Cortex of kidney (tissue), 1 donor: Measurements from ENCODE around the gene ECEL1.

Source experiments
- DNase-seq: peaks from one replicate; lab custom pipeline; 2025; lab: John Stamatoyannopoulos, UW

ECEL1 gene

DNA sequence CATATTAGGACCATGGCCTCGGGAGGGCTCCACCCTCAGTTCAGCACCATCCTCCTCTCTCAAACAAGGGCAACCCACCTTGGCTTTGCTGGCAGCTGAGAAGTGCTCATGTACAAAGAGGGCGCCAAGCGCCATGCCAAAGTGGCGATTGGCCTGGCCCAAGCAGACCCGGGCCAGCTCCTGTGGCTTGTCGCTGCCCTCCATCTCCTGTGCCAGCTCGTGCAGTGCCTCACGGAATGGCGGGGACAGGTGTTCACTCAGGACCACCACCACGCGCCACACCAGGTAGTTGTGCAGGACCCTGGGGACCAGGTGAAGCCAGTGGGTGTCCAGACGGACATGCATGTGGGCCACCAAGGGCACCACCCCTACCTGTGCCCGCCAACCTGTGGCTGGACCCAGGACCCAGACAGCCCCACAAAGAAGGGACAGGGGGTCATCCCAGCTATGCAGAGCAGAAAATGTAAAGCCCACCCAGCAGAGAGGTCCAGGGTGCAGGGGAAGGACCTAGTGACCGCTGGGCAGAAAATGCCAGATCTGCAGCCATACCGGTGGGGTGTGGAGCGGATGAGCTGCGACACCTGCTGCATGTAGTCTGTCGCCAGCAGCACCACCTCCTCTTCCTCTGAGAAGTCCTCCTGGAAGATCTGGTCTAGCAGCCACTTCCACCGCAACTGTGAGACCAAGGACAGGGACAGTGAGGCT lies 3.6 kb downstream of the ECEL1 start:
- no peak for DNase-seq

DNA sequence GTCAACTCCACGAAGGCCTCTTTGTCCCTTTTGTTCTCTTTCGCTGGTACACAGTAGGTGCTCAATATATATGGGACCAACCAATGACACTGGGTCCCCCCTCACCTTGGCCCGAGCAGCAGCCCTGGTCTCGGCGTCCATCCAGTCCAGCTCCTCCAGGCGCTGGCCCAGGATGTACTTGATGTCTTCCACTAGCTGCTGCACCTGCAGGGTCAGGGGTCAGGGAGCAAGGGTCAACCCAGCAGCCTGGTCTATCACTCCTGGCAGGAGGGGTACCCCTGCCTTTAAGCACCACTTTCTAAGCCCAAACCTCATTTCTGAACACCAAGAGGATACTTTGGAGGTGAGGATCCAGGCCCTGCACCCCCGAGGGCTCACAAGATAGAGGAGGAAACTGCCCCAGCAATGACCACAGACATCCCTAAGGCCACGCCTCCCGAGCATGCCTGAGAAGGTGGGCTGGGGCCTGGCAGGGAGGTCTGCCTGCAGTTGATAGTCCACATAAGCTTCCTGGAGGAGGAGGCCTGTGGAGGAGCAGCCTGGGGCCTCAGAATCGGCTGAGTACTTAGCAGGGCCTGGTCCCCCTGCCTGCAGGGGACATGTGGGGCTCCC lies 4.2 kb downstream of the ECEL1 start:
- no peak for DNase-seq

DNA sequence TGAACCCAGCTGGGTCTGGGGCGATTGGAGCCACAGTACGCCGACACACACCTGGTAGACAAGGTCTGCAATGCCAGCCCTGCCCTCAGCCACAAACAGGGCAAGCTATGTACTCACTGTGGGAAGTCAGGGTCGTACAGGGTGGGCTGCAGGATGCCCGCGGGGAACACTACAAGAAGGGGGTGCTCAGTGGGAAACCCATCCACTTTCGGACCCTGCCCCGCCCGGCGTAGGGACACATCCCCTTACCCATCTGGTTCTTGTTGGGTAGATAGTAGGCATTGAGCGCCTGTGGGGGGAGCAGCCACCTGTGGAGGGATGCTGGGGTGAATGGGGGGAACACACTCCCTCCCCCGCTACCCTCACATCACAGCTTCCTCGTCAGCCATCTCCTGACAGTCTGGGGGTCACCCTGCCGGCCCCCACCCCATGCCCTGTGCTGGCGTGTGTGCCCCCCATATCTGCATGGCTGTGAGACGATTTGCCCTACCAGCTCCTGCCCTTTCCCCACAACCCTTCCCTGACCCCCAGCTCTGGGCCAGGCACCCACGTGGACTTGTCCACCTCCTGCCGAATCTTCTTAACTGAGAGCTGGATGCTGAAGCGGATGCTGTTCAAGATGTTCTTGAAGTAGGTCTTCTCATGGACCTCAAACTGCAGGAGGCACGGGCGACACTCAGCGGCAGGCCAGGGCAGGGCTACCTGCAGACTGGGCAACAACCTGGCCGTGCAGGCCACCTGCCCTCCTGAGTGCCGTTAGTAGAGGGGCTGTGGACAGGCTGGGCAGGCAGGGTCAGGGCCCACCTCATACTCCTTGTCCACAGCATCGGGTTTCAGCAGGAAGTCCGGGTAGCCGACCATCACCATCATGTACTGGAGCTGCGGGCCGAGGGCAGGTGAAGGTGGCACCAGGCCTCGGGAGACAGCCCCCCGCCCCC lies 5.1 kb downstream of the ECEL1 start:
- no peak for DNase-seq

DNA sequence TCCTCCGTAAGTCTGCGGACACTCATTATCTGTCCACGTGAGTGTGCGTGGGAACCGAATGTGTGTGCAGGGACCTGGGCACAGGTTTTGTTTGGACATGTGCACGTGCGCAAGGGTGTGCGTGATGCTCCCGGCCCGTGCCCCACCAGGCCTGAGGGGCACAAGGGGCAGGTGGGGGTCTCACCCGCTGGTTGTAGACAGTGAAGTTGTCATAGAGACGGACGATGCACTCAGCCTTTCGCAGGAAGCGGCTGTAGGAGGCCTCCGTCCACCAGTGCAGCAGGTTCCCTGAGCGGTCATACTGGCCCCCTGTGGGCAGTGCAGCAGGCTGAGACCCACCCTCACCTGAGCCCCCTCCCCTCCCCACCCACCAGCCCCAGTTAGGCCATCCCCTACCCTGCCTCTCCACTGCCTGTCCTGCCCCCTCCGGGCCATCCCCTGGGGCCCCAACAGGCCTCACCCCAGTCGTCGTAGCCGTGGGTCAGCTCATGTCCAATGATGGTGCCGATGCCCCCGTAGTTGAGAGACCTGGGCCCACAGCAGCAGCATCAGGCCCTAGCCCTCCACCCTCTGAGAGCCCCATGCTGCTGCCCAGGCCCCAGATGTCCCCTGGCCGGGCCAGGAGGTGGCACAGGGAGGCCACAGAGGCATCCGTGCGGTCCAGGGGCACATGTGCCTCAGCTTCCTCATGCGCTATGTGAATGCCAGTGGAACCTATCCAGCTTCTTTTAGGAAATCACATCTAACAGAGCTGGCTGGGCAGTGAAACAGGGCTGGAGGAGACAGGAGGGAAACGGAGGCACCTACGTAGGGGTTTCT lies 6.1 kb downstream of the ECEL1 start:
- no peak for DNase-seq

DNA sequence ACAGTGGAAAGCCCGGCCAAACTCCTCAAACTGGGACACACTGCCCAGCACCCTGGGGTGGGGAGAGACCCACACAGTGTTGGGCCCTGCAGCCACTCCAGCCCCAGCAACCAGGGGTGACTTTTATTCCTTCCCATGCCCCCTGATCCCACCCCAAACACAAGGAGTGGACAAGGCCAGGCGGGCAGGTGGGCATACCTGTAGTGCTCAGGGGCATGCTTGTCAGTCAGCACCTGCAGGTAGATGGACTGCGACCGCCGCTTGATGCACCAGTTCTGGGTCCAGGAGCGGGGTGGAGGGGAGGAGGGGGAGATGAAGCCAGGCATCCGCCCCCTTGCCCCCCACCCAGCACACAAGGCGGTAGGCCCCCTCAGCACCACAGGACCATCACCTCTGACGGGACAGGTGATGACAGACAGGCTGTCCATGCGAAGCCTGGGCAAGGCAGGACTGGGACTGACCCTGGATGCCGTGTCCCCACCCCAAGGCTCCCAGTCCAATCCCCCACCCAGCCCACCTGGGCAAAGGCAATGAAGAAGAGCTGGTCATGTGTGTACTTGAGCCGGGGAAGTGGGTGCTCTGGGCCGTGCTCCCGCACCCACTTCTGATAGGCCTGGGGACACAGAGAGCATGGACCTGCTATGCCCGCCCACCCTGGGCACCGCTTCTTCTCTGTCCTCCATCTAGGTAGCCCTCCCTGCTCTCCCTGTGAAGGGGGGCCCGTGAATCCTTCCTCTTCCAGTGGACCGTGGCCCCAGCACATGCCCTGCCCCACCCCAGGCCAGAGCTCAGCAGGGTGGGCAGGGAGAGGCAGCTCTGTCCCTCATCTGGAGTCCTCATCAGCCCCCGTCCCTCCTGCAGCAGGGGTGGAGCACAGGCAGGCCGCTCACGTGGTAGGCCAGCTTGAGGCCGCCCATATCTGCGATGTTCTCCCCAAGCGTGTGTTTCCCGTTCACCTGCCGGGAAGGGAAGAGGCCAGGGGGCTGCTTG lies 7.1 kb downstream of the ECEL1 start:
- no peak for DNase-seq

DNA sequence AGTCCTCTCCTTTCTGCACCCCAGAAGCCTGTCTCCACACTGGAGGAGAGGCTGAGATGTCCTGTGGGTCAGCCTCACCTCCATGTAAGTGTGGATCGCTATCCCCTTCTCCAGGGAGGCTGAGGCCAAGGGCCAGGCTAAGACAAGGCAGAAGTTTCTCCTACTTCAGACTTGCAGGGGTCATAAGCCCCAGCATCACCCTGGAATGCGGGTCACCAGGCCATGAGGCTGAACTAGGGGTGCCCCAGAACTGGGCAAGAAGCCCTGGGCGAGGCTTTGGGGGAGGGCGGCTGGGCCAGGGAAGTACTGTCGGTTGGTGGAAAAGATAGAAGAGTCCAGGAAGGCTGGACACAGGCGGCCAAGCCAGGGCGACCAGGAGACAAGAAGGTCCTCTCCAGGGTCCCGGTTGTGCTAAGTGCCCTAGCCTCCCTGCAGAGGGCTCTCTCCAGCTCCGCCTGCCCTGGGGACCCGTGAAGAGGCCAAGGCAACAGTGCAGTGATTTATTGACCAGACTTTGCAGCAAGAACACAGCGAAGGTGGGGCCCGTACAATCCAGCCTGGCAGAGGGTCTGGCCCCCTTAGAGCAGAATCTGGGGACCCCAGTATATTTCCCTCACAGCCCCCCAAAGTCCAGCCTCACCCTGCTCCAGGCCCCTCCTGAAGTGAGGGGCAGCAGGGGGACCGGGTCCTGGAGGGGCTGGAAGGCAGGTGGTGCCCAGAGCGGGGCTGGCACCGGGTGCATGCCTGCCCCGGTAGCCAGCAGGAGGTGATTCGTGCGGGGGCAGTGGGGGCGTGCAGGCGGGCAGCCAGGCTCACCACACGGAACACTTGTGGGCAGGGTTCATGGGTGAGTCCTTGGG lies 8.1 kb downstream of the ECEL1 start:
- DNase-seq: no peak

DNA sequence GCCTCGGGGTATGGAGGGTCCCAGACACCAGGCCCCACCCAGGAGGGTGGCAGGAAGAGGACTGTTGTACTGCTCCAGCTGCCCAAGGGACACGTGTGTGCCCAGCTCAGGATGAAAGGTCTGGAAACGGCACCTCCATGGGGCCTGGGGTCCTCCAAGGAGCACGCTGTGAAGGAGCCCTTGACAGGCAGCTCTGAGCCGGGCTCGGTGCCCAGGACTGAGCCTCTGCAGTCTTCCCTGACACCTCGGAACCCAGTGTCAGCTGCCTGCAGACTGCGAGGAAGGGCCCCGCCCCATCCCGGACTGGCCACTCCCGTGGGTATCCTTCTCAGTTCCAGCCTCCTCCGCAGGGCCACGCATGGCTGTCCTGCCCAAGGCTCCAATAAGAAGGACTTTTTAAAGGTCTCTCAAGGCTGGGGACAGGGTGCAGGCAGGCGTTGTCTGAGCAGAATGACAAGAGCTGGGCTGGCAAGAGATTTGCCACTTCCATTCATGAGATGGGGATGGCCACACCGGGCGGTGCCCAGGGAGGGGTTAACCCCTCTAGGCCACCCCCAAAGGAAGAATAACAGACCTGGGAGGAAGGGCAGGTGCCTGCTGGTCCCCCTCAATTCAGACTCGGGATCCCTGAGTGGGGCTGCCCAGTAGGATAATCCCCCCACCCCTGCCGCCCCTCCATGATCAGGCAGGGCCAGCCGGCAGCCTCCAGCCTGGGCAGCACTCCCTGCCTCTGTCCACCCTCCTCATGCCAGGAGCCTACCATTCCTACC lies 8.9 kb downstream of the ECEL1 start:
- DNase-seq: no peak

DNA sequence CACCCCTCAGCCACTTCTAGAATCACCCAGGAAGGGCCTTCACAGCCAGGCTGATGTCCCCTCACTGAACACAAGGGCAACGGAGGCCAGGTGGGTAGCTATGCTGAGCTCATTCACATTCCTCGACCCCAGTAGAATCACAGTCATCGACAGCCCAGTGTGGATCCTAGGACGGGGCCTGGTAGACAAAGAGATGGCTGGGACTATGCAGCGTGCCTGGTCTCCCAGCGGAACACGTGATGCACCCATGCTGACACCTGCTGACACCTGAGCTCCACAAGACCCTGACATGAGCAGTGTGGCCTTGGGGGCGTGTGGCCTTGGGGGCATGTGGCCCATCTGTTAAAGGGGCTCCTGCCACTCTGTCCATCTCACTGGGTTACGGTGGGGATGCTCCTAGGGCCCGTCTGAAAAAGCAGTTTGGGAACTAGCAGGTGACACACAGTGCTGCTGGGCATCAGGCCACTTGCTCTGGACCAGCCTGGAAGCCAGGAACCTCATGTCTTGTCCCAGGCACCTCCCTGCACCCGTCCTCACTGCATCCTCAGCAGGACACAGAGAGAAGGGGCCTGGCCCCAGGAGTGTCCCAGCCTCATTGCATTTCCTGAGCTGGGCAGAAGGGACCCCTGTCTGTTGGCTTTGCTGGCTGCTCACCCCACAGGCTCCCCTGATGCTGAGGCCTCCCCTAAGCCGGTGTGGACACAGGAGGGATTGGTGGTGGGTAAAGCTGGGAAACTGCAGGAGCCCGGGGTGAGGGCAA lies 9.7 kb downstream of the ECEL1 start:
- no peak for DNase-seq

DNA sequence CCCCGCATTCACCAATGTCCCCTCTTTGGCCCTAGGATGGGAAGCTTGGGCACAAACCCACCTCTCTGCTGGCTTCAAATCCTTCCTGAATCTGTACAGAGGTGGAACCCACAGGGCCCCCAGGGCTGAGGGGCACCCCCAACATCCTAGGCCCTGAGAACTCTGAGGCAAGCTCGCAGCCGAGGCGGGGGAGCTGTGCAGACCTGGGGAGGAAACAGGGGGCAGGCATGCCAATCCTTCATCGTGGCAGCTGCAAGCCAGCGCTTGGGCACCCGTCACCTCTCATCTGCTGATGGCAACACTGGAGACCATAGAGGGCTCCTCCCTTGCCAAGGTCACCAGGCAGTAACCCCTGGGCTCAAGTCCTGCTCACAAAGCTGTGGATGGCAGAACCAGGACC lies 10.8 kb downstream of the ECEL1 start:
- no peak for DNase-seq

DNA sequence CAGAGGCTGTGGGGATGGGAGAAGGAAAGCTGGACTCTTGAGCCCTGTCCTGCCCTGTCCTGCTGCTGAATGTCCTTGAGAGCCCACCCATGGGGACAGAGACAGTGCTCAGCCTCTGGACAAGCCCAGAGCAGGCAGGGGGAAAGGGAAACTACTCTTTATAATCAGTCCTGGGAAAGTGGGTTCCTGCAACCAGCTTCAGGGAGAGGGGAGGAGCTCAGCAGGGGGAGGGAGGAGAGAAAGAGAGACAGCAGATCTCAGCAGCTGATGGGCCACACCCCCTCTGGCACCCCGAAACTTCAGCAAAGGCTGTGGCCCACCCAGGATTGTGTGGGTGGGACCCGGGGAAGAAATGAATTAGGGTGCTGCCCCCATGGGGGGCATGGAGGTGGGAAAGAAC lies 11.6 kb downstream of the ECEL1 start:
- no peak for DNase-seq

DNA sequence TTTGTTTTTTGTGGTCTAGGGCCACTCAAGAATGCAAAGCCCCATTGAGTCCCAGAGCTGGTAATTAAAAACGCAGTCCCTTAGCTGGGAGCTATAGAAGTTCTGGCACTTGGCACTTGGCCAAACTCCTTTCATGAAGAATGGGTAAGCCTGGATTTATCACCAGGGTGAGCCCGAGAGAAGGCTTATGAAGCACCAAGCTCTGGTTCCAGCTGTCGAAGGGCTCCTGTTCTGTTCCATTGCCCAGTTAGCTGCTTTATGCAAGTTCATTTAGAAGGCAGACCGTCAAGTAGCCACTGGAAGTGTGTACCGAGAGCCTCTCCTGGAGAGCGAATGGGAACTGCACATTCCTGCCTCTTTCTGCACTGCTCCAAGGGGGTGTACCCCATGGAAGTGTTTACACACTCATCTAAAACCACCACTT lies 14.2 kb downstream of the ECEL1 start:
- DNase-seq: no peak

DNA sequence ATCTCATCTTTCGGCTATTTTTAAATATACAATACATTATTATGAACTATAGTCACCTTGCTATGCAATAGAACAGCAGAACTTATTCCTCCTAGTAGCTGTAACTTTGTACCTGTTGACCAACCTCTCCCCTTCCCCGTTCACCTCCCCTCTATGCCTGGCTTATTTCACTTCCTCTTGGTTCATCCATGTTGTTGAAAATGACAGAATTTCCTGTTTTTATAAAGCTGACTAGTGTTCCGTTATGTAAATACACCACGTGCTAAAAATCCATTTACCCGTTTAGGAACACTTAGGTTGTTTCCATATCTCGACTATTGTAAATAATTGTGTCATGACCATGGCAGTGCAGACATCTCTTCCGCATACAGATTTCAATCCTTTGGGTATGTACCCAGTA lies 21.4 kb downstream of the ECEL1 start:
- DNase-seq: no peak

DNA sequence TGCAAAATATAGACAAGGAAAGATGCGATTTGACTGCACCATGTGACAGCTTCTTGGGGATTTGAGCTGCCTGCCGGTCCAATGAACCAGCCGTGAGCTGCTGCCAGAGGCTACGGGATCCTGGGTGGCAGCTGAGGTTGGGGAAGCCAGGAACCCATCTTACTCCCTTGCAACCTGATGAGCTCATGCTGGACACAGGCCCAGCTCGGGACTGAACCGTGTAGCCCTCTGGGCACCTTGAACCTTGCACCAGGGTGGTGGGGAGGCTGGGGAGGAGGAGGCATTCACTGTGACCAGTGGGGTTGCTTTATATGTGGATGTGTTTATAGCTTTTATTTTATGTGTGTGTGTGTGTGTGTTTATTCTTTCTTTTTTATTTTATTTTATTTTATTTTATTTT lies 22.6 kb downstream of the ECEL1 start:
- DNase-seq: no peak

DNA sequence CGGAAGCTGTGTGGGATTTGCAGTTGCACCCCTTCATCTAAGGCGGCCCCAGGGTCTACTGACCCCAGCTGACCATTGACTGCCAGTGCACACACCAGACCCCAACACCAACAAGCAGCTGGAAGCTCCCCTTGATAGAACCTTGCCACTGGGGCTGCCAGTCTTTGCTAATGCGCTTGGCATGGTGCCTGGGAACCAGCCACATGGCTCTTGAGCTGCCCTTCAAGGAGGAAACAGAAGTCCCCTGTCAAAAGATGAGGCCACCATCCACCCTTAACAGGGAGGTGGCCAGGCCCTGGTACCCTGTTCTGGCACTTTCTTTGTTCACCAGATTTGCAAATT lies 23.1 kb downstream of the ECEL1 start:
- DNase-seq: no peak

DNA sequence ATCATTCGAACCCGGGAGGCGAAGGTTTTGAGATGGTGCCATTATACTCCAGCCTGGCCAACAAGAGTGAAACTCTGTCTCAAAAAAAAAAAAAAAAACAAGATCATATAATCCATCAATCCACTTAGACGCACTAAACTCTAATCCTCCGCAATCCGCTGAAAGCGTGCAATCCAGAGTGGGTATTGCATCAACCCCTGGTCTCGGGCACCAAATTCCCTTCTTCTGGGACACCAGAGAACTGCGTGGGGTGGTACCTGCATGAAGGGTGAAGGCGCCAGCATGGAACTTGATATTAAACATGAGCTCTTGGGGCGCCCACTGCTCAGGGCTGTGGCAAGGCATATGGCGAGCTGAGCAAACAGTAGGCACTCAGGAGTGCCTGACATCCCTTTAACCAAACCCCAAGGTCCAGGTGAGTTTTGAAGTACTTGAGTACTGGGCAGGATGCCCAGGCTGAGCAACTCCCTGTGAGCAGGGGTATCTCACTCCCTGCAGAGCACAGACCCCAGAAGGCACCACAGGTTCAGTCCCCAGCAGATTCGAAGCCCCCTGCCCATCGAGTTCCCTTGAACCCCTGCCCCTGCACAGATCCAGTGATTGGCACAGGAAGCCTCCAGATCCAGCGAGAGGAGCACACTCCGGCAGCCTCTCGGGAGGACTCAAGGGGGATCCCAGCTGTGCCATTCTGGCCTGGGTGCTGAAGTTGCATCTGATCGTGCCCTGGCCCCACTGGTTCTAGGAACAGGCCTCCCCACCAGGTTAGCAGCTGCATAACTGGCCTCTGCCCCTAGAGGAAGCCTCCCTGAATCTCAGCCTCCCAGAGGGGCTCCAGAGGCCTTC lies 23.7 kb downstream of the ECEL1 start:
- no peak for DNase-seq

DNA sequence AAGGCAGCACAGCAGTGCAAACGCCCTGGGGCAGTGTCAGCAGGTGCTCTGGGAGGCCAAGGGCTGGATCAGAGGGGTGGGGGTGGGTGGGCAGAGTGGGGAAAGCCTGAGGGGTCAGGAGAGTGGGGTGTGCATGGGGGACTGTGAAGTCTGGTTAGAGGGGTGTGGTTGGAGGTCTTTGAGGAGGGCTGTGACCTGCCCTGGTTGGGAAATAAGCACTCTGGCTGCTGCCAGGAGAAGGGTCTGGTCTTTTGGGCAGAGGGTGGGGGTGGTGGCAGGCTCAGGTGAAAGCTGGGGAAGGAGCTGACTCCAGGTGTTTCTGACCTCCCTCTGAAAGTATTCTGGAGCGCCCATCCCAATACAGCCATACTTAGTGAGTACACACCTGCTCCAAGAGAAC lies 27.5 kb downstream of the ECEL1 start:
- no peak for DNase-seq

DNA sequence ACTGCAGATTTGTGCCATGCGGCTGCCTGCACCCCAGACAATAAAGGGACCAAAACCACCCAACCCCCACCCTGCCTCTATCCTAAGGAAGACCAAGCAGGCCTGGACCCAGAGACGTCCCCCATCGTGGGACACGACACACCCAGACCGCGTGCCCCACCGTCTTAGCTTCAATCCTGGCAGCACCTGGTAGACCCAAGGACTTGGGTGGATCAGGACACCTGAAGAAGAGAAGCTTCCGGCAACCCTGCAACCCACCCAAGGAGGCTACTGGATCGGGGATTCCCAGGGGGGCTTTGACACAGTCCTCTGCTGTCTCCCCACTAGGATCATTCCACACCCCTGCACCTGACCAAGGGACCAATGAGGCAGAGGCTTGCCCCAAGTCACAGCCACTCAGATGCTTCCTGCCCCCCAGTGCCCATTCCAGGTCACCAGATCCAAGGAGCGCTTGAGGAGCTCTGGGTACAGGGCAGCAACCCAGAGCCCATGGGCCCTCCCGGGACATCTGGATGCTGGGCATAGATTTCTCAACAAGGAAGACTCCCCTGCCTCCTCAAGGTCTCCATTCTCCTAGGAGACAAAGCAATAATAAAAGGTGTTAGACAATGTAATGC lies 28.1 kb downstream of the ECEL1 start:
- no peak for DNase-seq
